ENCODE measurements around the gene C3orf18.
"Not testable (repeated sequence)": the region's sequence is repeated elsewhere in the genome, so short reads cannot be mapped to it uniquely, and the experiment has no call there.

The C3orf18 gene

GRCh38 chr3:50519471-50520089 is 48.0 kb downstream of the C3orf18 start:
- peak; percentile 85 for DNase-seq

DNA sequence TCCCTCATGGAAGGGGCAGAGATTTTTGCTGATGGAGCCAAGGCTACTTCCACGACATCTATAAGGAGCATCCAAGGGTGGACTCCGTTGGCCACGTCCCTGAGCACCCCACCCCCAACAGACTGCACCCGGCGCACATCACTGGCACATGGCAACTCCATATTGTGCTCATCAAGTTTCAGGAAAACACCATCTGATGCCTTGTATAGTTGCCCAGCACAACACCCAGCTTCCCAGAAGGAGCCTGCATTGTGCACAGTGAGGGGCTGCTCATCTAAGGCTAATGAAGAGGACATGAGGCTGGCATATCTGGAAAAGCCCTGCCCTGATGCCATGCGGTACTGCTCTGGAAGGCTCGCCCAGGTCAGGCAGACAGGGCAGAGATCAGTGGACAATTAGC is 49.1 kb downstream of the C3orf18 start:
- DNase-seq: no peak

- DNase-seq: peak; percentile 7
Observed at GRCh38 chr3:50517721-50518206, 49.8 kb downstream of the C3orf18 start.

DNA sequence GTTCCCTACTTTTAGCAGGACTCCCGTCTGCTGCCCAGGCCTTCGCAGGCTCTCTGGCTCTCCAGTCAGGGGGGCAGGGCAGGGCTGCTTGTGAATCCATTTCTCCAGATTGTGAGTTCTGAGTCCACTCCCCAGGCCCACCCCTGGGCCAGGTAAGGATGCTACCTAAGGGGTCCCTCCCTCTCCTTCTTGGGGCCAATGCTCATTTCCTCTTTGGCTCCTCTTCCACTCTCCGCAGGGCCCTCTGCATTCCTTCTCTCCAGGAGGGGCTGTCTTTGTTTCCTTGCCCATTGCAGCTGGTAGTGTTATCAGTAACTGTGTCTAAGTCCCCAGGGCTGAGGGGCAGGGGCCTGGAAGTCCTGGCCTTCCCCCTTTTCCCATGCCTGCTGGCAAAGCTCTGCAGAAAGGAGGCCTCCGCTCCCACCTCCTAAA is 51.1 kb downstream of the C3orf18 start:
- DNase-seq: no peak

DNA sequence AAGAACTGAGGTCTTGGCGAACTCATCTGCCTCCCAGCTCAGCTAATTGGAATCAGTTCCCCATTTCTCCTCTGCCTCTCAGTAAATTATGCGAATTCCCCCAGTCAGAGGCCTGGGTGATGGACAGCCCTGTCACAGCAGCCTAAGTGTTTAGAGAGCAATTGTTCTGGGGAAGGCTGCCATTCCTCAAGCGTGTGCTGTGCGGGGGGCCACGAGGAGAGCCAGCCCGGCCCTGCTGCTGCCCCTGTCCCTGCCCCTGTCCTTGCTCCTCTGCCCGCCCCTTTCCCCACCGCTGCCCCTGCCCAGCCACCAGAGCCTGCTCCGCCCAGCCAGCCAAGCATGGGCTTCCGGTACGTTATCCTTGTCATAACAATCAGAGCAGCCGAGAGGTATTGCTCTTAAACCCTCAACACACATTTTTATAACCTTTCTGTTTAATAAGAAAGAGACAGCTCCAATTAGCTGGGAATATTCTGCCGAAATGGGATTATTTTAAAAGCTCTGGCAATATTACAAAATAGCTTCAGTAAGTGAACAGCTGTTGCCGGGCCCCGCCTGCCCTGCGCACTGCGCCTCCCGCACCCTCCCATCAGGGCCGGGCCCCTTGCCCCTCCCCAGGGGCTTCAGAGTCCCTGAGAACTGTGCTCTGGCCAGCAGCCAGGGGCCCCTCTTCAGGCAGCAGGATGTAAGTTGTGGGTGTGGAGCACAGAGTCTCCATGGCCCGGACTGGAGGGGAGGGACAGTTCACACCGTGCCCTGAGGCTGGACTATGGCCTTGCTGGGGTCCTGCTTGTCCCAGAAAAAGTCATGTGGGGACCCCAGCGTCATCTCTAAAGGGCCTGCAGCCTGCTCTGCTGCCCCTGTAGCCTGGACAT is 51.7 kb downstream of the C3orf18 start:
- DNase-seq: peak; percentile 92

- DNase-seq: not testable (repeated sequence)
Observed at GRCh38 chr3:50512908-50513307, 54.6 kb downstream of the C3orf18 start.

DNA sequence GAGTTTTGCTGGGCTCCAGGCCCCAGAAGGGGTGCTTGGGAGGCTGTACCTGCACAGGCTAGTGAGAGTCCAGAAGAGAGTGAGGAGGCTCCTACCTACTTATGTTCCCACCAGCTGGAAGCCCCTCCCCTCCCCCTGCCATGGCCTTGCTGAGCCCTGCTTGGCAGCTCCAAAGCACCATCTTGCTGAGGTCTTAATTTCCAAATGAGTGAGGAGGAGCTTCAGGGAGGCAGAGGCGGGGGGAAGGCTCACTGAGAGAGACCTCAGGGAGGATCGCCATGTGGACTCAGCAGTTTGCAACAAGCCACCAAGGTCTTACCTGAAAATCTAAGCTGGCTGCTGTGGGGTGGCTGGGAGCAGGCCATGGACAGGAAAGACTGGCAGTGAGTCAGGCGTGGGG is 55.4 kb downstream of the C3orf18 start:
- peak; percentile 16 for DNase-seq

DNA sequence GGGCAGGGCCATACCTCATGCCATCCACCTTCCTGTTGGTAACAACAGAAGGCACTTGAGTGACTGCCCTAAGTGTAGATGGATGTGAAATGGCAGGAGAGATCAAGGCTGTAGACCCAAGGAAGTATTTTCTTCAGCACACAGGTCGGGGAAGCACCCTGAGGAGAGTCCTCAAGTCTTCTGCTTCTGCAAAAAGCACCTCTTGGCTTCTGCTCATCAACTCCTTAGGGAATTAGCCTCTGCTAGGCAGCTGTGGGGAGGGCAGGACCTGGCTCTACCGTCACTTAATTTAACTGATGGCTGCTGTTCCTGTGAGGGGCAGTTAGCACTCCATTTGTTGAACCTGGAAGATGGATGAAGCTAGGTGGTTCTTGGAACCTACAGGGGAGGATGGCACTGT is 57.2 kb downstream of the C3orf18 start:
- DNase-seq: no peak

- no peak for DNase-seq
Observed at GRCh38 chr3:50509715-50510114, 57.8 kb downstream of the C3orf18 start.

DNA sequence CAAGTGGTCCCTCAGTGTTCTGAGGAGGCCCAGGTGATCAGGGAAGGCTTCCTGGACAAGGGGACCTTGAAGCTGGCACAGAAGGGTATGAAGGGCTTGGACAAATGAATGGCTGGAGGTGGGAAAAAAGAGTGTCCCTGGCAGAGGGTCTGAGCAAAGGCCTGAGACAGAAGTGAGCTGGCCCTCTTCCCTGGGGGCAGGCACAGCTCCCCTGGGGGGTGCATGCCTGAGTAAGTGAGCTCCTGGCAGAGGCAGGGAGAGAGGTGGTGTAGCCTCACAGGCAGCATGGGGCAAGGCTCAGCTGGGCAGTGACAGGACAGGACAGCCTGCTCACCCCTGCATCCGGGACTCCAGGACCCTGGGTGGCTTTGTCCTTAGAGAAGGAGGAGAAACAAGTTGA is 58.7 kb downstream of the C3orf18 start:
- DNase-seq: no peak

All from eye (tissue), 1 donor.